ENCODE measurements around the gene HAAO. TPM values are rescaled to one million over a fixed set of nuclear protein-coding genes. Genes with fewer than 3 reads are reported as not detected.
A peak's percentile ranks its signal among the peaks of the same experiment; 100 is the strongest.

HAAO gene
- total RNA-seq, 1 donor from 2014 or later = 1.1 TPM

- FAIRE-seq = no peak
- Histone ChIP-seq H3K27ac (ENCODE audit: low read depth, low read length) (no peak overlapping the region), H4K20me1 (ENCODE audit: insufficient read depth, low read length) (no peaks in the 10 kb centered on the region), H3K9ac (ENCODE audit: low read length) (no peak overlapping the region), H2AFZ (ENCODE audit: low read depth, low read length) (no peak overlapping the region), H3K9me3 (ENCODE audit: insufficient read depth, low read depth, low read length) (no peaks in the 10 kb centered on the region), H3K79me2 (ENCODE audit: insufficient read depth, low read length) (no peaks in the 10 kb centered on the region), H3K4me2 (ENCODE audit: low read length) (no peak overlapping the region), H3K4me3 (ENCODE audit: insufficient read depth, low read depth, low read length) (no peak overlapping the region), H3K27me3 (ENCODE audit: insufficient read depth, low read length) (no peaks in the 10 kb centered on the region), H3K4me1 (ENCODE audit: insufficient read depth, low read length) (no peaks in the 10 kb centered on the region), H3K36me3 (ENCODE audit: insufficient read depth, low read length) (no peaks in the 10 kb centered on the region)
- TF ChIP-seq CTCF (IDR thresholded peaks at IDR 0.05; ENCODE audit: insufficient read depth, low read depth, low read length) (no peak), EZH2 (IDR thresholded peaks at IDR 0.05; ENCODE audit: insufficient read depth, low read length) (no peak)
- no peaks in the 10 kb centered on the region for H3K36me3 Mint-ChIP-seq (ENCODE audit: low read depth, unreplicated experiment)
- no peaks in the 10 kb centered on the region for H3K4me1 Mint-ChIP-seq (ENCODE audit: low read depth, unreplicated experiment)
- H3K9me3 Mint-ChIP-seq (ENCODE audit: unreplicated experiment) = peaks cover 4% of the 10 kb centered on the region
- H3K4me3 Mint-ChIP-seq (ENCODE audit: unreplicated experiment) = no peak overlapping the region
- DNase-seq (ENCODE audit: low read depth) = peak; percentile 25
- peaks cover 10% of the 10 kb centered on the region for H3K27me3 Mint-ChIP-seq (ENCODE audit: low read depth, unreplicated experiment)
- no peak overlapping the region for H3K27ac Mint-ChIP-seq (ENCODE audit: unreplicated experiment)
Measured at GRCh38 chr2:42823744-42824453, 31.5 kb upstream of the HAAO start.

DNA sequence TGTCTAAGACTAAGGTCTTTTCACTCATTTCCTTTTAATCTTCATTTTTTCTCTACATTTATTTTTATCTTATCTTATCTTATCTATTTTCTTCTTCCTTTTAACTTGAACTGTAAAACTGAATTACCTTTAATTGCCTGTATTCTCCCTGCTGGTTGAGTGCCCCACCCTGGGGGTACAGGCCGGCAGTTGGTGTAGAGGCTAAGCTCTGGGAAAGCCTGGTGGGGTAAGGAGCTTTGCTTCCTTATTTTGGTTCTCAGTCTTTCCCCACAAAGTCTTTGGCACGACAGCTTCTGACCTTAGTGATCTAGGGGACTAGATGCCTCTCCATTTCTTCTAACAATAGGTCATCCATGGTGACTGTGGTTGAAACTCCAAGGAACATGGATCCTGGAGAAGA is 26.8 kb upstream of the HAAO start:
- Mint-ChIP-seq H3K4me1 (ENCODE audit: low read depth, unreplicated experiment) (no peaks in the 10 kb centered on the region), H3K27ac (ENCODE audit: unreplicated experiment) (peak overlapping the region; percentile 66), H3K4me3 (ENCODE audit: unreplicated experiment) (no peak overlapping the region), H3K27me3 (ENCODE audit: low read depth, unreplicated experiment) (no peaks in the 10 kb centered on the region), H3K36me3 (ENCODE audit: low read depth, unreplicated experiment) (no peaks in the 10 kb centered on the region), H3K9me3 (ENCODE audit: unreplicated experiment) (peaks cover 7% of the 10 kb centered on the region)
- Histone ChIP-seq H3K27me3 (ENCODE audit: insufficient read depth, low read length) (no peaks in the 10 kb centered on the region), H3K9ac (ENCODE audit: low read length) (no peak overlapping the region), H3K4me1 (ENCODE audit: insufficient read depth, low read length) (no peaks in the 10 kb centered on the region), H3K9me3 (ENCODE audit: insufficient read depth, low read depth, low read length) (no peaks in the 10 kb centered on the region), H3K79me2 (ENCODE audit: insufficient read depth, low read length) (no peaks in the 10 kb centered on the region), H4K20me1 (ENCODE audit: insufficient read depth, low read length) (no peaks in the 10 kb centered on the region), H3K4me2 (ENCODE audit: low read length) (no peak overlapping the region), H3K27ac (ENCODE audit: low read depth, low read length) (no peak overlapping the region), H3K36me3 (ENCODE audit: insufficient read depth, low read length) (no peaks in the 10 kb centered on the region), H3K4me3 (ENCODE audit: insufficient read depth, low read depth, low read length) (no peak overlapping the region), H2AFZ (ENCODE audit: low read depth, low read length) (no peak overlapping the region)
- FAIRE-seq (no peak), DNase-seq (ENCODE audit: low read depth) (no peak)
- TF ChIP-seq CTCF (IDR thresholded peaks at IDR 0.05; ENCODE audit: insufficient read depth, low read depth, low read length) (no peak), EZH2 (IDR thresholded peaks at IDR 0.05; ENCODE audit: insufficient read depth, low read length) (no peak)

- H3K4me3 ChIP-seq (ENCODE audit: insufficient read depth, low read depth, low read length) = no peak overlapping the region
- Mint-ChIP-seq H3K27me3 (ENCODE audit: low read depth, unreplicated experiment) (no peaks in the 10 kb centered on the region), H3K27ac (ENCODE audit: unreplicated experiment) (no peak overlapping the region), H3K4me3 (ENCODE audit: unreplicated experiment) (no peak overlapping the region), H3K36me3 (ENCODE audit: low read depth, unreplicated experiment) (no peaks in the 10 kb centered on the region), H3K4me1 (ENCODE audit: low read depth, unreplicated experiment) (no peaks in the 10 kb centered on the region), H3K9me3 (ENCODE audit: unreplicated experiment) (peaks cover 7% of the 10 kb centered on the region)
- FAIRE-seq (no peak), DNase-seq (ENCODE audit: low read depth) (no peak)
- no peak overlapping the region for H3K4me2 ChIP-seq (ENCODE audit: low read length)
- TF ChIP-seq EZH2 (IDR thresholded peaks at IDR 0.05; ENCODE audit: insufficient read depth, low read length) (no peak), CTCF (IDR thresholded peaks at IDR 0.05; ENCODE audit: insufficient read depth, low read depth, low read length) (no peak)
- no peak overlapping the region for H2AFZ ChIP-seq (ENCODE audit: low read depth, low read length)
- no peaks in the 10 kb centered on the region for H3K79me2 ChIP-seq (ENCODE audit: insufficient read depth, low read length)
- H3K36me3 ChIP-seq (ENCODE audit: insufficient read depth, low read length) = no peaks in the 10 kb centered on the region
- no peaks in the 10 kb centered on the region for H3K27me3 ChIP-seq (ENCODE audit: insufficient read depth, low read length)
- no peaks in the 10 kb centered on the region for H4K20me1 ChIP-seq (ENCODE audit: insufficient read depth, low read length)
- H3K9me3 ChIP-seq (ENCODE audit: insufficient read depth, low read depth, low read length) = no peaks in the 10 kb centered on the region
- H3K9ac ChIP-seq (ENCODE audit: low read length) = no peak overlapping the region
- H3K4me1 ChIP-seq (ENCODE audit: insufficient read depth, low read length) = peaks cover 9% of the 10 kb centered on the region
- no peak overlapping the region for H3K27ac ChIP-seq (ENCODE audit: low read depth, low read length)
Measured at GRCh38 chr2:42815726-42816125, 23.3 kb upstream of the HAAO start.
